IMR-90 (cell line): ENCODE results near the gene AUTS2.

Experiments used
- CHD1 ChIP-seq: IDR thresholded peaks from 2 replicates; pipeline ENCODE4 v1.6.1; 2012; ENCODE audit warnings: low read depth, low read length, improper control_type of control experiment
- CTCF ChIP-seq: conservative IDR thresholded peaks from 2 replicates; pipeline ENCODE4 v1.5.1; 2012; ENCODE audit warnings: mild to moderate bottlenecking, low read depth, low read length, improper control_type of control experiment
- MAZ ChIP-seq: IDR thresholded peaks from 2 replicates; pipeline ENCODE4 v1.6.1; 2012; ENCODE audit warnings: low read depth, mild to moderate bottlenecking, low read length, improper control_type of control experiment, moderate library complexity, borderline replicate concordance
- NFE2L2 ChIP-seq: fragments of 150-350 bp; IDR thresholded peaks from 2 replicates; pipeline ENCODE4 v1.6.1; 2016; ENCODE audit warnings: low read depth, mild to moderate bottlenecking, low read length
- POLR2A ChIP-seq: IDR thresholded peaks from 2 replicates; pipeline ENCODE4 v1.6.1; 2012; ENCODE audit warnings: mild to moderate bottlenecking, low read depth, low read length
- SMC3 ChIP-seq: fragments of 150-350 bp; IDR thresholded peaks from 2 replicates; pipeline ENCODE4 v1.6.1; 2016; ENCODE audit warnings: low read depth, mild to moderate bottlenecking, antibody characterized with exemption, low read length, moderate library complexity

- TF ChIP-seq CTCF, result no peak
- TF ChIP-seq NFE2L2, result no peak
- no peak for TF ChIP-seq POLR2A
- no peak for TF ChIP-seq CHD1
- TF ChIP-seq SMC3, result no peak
- no peak for TF ChIP-seq MAZ
Observed at GRCh38 chr7:70177166-70177565, 578.9 kb downstream of the AUTS2 start.
